ENCODE data around the gene SLC29A3. TPM values are rescaled to one million over a fixed set of nuclear protein-coding genes. Genes with fewer than 3 reads are reported as not detected.

The SLC29A3 gene
- total and polyA plus RNA-seq, 10 of the 15 experiments (the other 5 are each of a cell fraction or from before 2014, with no cell fraction given): 1.5 to 4.0 (median 2.7) TPM

GRCh38 chr10:71390461-71390835 lies 71.4 kb downstream of the SLC29A3 start (continued):
- TF ChIP-seq TAF1 (IDR thresholded peaks at IDR 0.05; ENCODE audit: borderline replicate concordance, low read depth, low read length) (no peak), GATAD2B (conservative IDR thresholded peaks at IDR 0.05; ENCODE audit: low read depth) (no peak), JUND (IDR thresholded peaks at IDR 0.05; ENCODE audit: low read depth, low read length) (no peak), NR2F1 (conservative IDR thresholded peaks at IDR 0.05) (no peak), NFXL1 (IDR thresholded peaks at IDR 0.05; ENCODE audit: borderline replicate concordance) (no peak), RCOR1 (conservative IDR thresholded peaks at IDR 0.05; ENCODE audit: low read depth, low read length) (no peak), CHD2 (IDR thresholded peaks at IDR 0.05; ENCODE audit: borderline replicate concordance, low read depth, low read length) (no peak), ATF3 (IDR thresholded peaks at IDR 0.05; ENCODE audit: borderline replicate concordance, extremely low read depth, low read depth, low read length) (no peak), ZNF207 (IDR thresholded peaks at IDR 0.05; ENCODE audit: borderline replicate concordance) (no peak), RFX5 (IDR thresholded peaks at IDR 0.05; ENCODE audit: low read depth, low read length) (no peak)

- WGBS (ENCODE audit: insufficient coverage, insufficient replicate concordance, low lambda C conversion rate, missing lambda C conversion rate): 0% methylated on average over 3 of the region's 3 CpGs
- intact Hi-C loops (cut with micrococcal nuclease; ENCODE audit: unreplicated experiment) (no loop called here), in situ Hi-C loops (cut with MboI) (no loop called here)
- Histone ChIP-seq H4K20me1 (ENCODE audit: control insufficient read depth, insufficient read depth) (peaks cover 3% of the 10 kb centered on the region; the same call in 1 of the 2 replicates), H3K36me3 (ENCODE audit: control insufficient read depth in 2 of 2, insufficient read depth in 2 of 2, low read length in 1 of 2) (no peaks in the 10 kb centered on the region), H3K27me3 (replicated peaks in 1 of 2; ENCODE audit: control insufficient read depth in 2 of 2, insufficient read depth in 2 of 2, low read length in 1 of 2) (peaks cover 7 to 26% of the 10 kb centered on the region in 2 experiments; a peak in 3 of 4 replicates), H3K4me3 (no peak overlapping the region), H2AFZ (ENCODE audit: control insufficient read depth, low read depth, low read length) (no peak overlapping the region), H3K9me3 (replicated peaks; ENCODE audit: control insufficient read depth, insufficient read depth, low read length) (no peaks in the 10 kb centered on the region), H3K4me2 (ENCODE audit: control insufficient read depth, insufficient read depth) (no peak overlapping the region), H3K4me1 (ENCODE audit: control insufficient read depth, insufficient read depth, low read length) (no peaks in the 10 kb centered on the region), H3K27ac (ENCODE audit: control insufficient read depth, insufficient read depth) (no peak overlapping the region), H3K79me2 (ENCODE audit: control insufficient read depth, insufficient read depth, low read length) (no peaks in the 10 kb centered on the region), H3K9ac (ENCODE audit: control insufficient read depth, insufficient read depth, low read length) (no peak overlapping the region)
- no TSS peak for BruUV-seq (replicated peaks)
- ATAC-seq (no peak), DNase-seq (ENCODE audit: low read depth, low spot score) (no peak), FAIRE-seq (no peak)
- ChIA-PET POLR2A (no interaction called here), SMC1A (ENCODE audit: uncharacterized antibody, unreplicated experiment) (interaction anchor here (2.2 kb wide), 1 partner anchor 179 kb away, joined by 6 read pairs; no protein-coding TSS in a partner anchor), RAD21 (ENCODE audit: unreplicated experiment) (no interaction called here), CTCF (interaction anchor here (0.9 to 1.7 kb wide), 2 partner anchors 10 to 178 kb away, joined by 3 to 4 read pairs; no protein-coding TSS in a partner anchor)
- TF ChIP-seq ZBED1 (IDR thresholded peaks at IDR 0.05; ENCODE audit: borderline replicate concordance): no peak
- no peak for TF ChIP-seq FOXK2 (IDR thresholded peaks at IDR 0.05)
- TF ChIP-seq PML (IDR thresholded peaks at IDR 0.05; ENCODE audit: low read length): no peak
- TF ChIP-seq POLR2AphosphoS5 (IDR thresholded peaks at IDR 0.05; ENCODE audit: low read length): no peak
- TF ChIP-seq CBX3 (IDR thresholded peaks at IDR 0.05; ENCODE audit: borderline replicate concordance, low read depth): no peak
- no peak for TF ChIP-seq EP300 (IDR thresholded peaks at IDR 0.05; ENCODE audit: borderline replicate concordance in 1 of 2, control insufficient read depth in 1 of 2, low read depth in 2 of 2, low read length in 2 of 2)
- no peak for TF ChIP-seq MYB (IDR thresholded peaks at IDR 0.05; ENCODE audit: borderline replicate concordance, low read depth, low read length)
- no peak for TF ChIP-seq MYC (IDR thresholded peaks at IDR 0.05; ENCODE audit: insufficient read depth, insufficient read length, insufficient replicate concordance, low read length, severe bottlenecking)
- no peak for TF ChIP-seq NR2C2 (IDR thresholded peaks at IDR 0.05; ENCODE audit: borderline replicate concordance, control insufficient read depth, insufficient read length, low read depth)
- no peak for TF ChIP-seq SKIL (IDR thresholded peaks at IDR 0.05; ENCODE audit: low read depth, poor library complexity, severe bottlenecking)
- no peak for TF ChIP-seq CREM (IDR thresholded peaks at IDR 0.05; ENCODE audit: low read depth)
- TF ChIP-seq TCF12 (IDR thresholded peaks at IDR 0.05; ENCODE audit: low read depth, low read length): no peak
Measured at GRCh38 chr10:71390921-71391690, 72.0 kb downstream of the SLC29A3 start.

Data from GM12878 (cell line).